Neural cell (in vitro differentiated cells): ENCODE results near the gene KLF12.

Experiments used
- CTCF ChIP-seq: fragments of 450-650 bp; IDR thresholded peaks from 2 replicates; pipeline ENCODE4 v1.5.1; 2014; ENCODE audit warnings: antibody characterized with exemption, mild to moderate bottlenecking, moderate library complexity; ENCODE audit not compliant: poor library complexity, severe bottlenecking
- MXI1 ChIP-seq: fragments of 450-650 bp; conservative IDR thresholded peaks from 2 replicates; pipeline ENCODE4 v1.6.1; 2014; ENCODE audit warnings: antibody characterized with exemption, mild to moderate bottlenecking; ENCODE audit not compliant: poor library complexity, severe bottlenecking
- POLR2AphosphoS5 ChIP-seq: IDR thresholded peaks from 2 replicates; pipeline ENCODE4 v1.6.1; 2012

- TF ChIP-seq CTCF (no peak), POLR2AphosphoS5 (no peak), MXI1 (no peak)
Measured at GRCh38 chr13:74105871-74106270, 28.3 kb downstream of the KLF12 start.
